Activated CD4-positive, alpha-beta T cell treated with anti-CD3 and anti-CD28 coated beads for 36 hours (primary cell): ENCODE measurements around the gene BABAM2. TPM values are rescaled to one million over a fixed set of nuclear protein-coding genes. Genes with fewer than 3 reads are reported as not detected.
"Not testable (repeated sequence)": the region's sequence is repeated elsewhere in the genome, so short reads cannot be mapped to it uniquely, and the experiment has no call there.

Experiments used
- ATAC-seq: fragments of 200-7000 bp; cut with Tn5 transposase; one replicate; pipeline ENCODE4 v1.10.0; 2021; ENCODE audit warnings: mild to moderate bottlenecking, moderate library complexity
- CTCF ChIA-PET: fragments of 350-600 bp; sonication (Branson Sonifier 250); formaldehyde crosslinking; loops from one replicate; lab custom pipeline; 2021; ENCODE audit warnings: antibody characterized with exemption; lab: Charles Lee
- POLR2A ChIA-PET: fragments of 350-600 bp; sonication (Branson Sonifier 250); formaldehyde crosslinking; loops from one replicate; lab custom pipeline; 2021; ENCODE audit warnings: antibody characterized with exemption, inconsistent platforms; lab: Charles Lee
- DNase-seq: peaks from one replicate; pipeline ENCODE4 v3.0.0-alpha.2; 2020
- H3K27ac Mint-ChIP-seq: one replicate; pipeline ENCODE4 v1.8.0; 2021; ENCODE audit warnings: mixed read lengths
- H3K27me3 Mint-ChIP-seq: one replicate; pipeline ENCODE4 v1.8.0; 2021; ENCODE audit warnings: mixed read lengths
- H3K36me3 Mint-ChIP-seq: one replicate; pipeline ENCODE4 v1.8.0; 2021; ENCODE audit warnings: low read depth, mixed read lengths
- H3K4me1 Mint-ChIP-seq: one replicate; pipeline ENCODE4 v1.8.0; 2021; ENCODE audit warnings: mixed read lengths
- H3K4me3 Mint-ChIP-seq: one replicate; pipeline ENCODE4 v1.8.0; 2021; ENCODE audit warnings: mild to moderate bottlenecking, moderate library complexity, mixed read lengths
- H3K9me3 Mint-ChIP-seq: one replicate; pipeline ENCODE4 v1.8.0; 2021; ENCODE audit warnings: low read depth, mixed read lengths
- intact Hi-C, 2 experiments: fragments of 100-400 bp; cut with DNase I in 1 of 2; cut with micrococcal nuclease in 1 of 2; formaldehyde crosslinking; loops; one replicate each; pipeline versions ENCODE4 v1.14.2 to v1.15.1; 2022 to 2024; cut with DNase I, micrococcal nuclease
- total RNA-seq, 2 experiments: library from RNA; stranded (reverse); gene quantifications; one replicate each; pipeline ENCODE4 v1.2.3, GENCODE V29; 2021

BABAM2 gene
- total RNA-seq, 2 experiments from 2014 or later = 58.4 to 81.1 TPM

- CTCF ChIA-PET = interaction anchor here (0.7 to 1.9 kb wide), 3 partner anchors 9 to 86 kb away, joined by 3 to 9 read pairs (median 4); no protein-coding TSS in a partner anchor
- ATAC-seq = peak; percentile 90
- Mint-ChIP-seq H3K27ac (peak overlapping the region; percentile 79), H3K4me1 (peaks cover 46% of the 10 kb centered on the region), H3K36me3 (peaks cover 15% of the 10 kb centered on the region), H3K9me3 (no peaks in the 10 kb centered on the region), H3K27me3 (no peaks in the 10 kb centered on the region), H3K4me3 (no peak overlapping the region)
- intact Hi-C loops = loop anchor here in 1 of 2 experiments (1.0 to 2.0 kb wide), 2 partner anchors 17 to 88 kb away; partner anchors contain the start of genes BABAM2 and RBKS
- POLR2A ChIA-PET = interaction anchor here (1.0 to 1.1 kb wide), 2 partner anchors 12 to 76 kb away, joined by 3 to 4 read pairs; no protein-coding TSS in a partner anchor
- peak; percentile 67 for DNase-seq
These were observed 87.3 kb downstream of the BABAM2 start for GRCh38 chr2:27977731-27978312.

GRCh38 chr2:27978761-27979160 lies 88.2 kb downstream of the BABAM2 start:
- H3K27me3 Mint-ChIP-seq, H3K4me3 Mint-ChIP-seq, ATAC-seq, DNase-seq, H3K9me3 Mint-ChIP-seq: not testable (repeated sequence)
- Mint-ChIP-seq H3K4me1 (peaks cover 39% of the 10 kb centered on the region), H3K27ac (peak overlapping the region; percentile 79), H3K36me3 (peaks cover 11% of the 10 kb centered on the region)
- POLR2A ChIA-PET = interaction anchor here (1.0 kb wide), 1 partner anchor 76 kb away, joined by 3 read pairs; no protein-coding TSS in a partner anchor
- intact Hi-C loops = loop anchor here in 1 of 2 experiments (1.0 kb wide), 1 partner anchor 88 kb away; the partner anchor contains the start of genes BABAM2 and RBKS
- CTCF ChIA-PET = interaction anchor here (1.4 to 1.9 kb wide), 2 partner anchors 8 to 11 kb away, joined by 3 to 9 read pairs; no protein-coding TSS in a partner anchor

- no peak overlapping the region for H3K27ac Mint-ChIP-seq
- peaks cover 4% of the 10 kb centered on the region for H3K9me3 Mint-ChIP-seq
- ATAC-seq (no peak), DNase-seq (no peak)
- intact Hi-C loops = no loop called here
- H3K27me3 Mint-ChIP-seq = no peaks in the 10 kb centered on the region
- H3K4me3 Mint-ChIP-seq = no peak overlapping the region
- H3K4me1 Mint-ChIP-seq = peaks cover 37% of the 10 kb centered on the region
- CTCF ChIA-PET = no interaction called here
- POLR2A ChIA-PET = no interaction called here
- H3K36me3 Mint-ChIP-seq = peaks cover 11% of the 10 kb centered on the region
These were observed 89.7 kb downstream of the BABAM2 start for GRCh38 chr2:27980242-27980641.

GRCh38 chr2:27984153-27984552 lies 93.6 kb downstream of the BABAM2 start:
- Mint-ChIP-seq H3K9me3 (peaks cover 4% of the 10 kb centered on the region), H3K27ac (no peak overlapping the region), H3K4me1 (peaks cover 34% of the 10 kb centered on the region), H3K27me3 (no peaks in the 10 kb centered on the region), H3K4me3 (no peak overlapping the region), H3K36me3 (peaks cover 7% of the 10 kb centered on the region)
- no peak for ATAC-seq
- intact Hi-C loops = no loop called here
- ChIA-PET CTCF (no interaction called here), POLR2A (no interaction called here)
- DNase-seq = no peak

GRCh38 chr2:27988306-27988705 lies 97.8 kb downstream of the BABAM2 start:
- Mint-ChIP-seq H3K4me3 (no peak overlapping the region), H3K27me3 (no peaks in the 10 kb centered on the region), H3K4me1 (peaks cover 26% of the 10 kb centered on the region), H3K36me3 (peaks cover 22% of the 10 kb centered on the region), H3K27ac (peak overlapping the region; percentile 49), H3K9me3 (peaks cover 5% of the 10 kb centered on the region)
- no peak for ATAC-seq
- DNase-seq = no peak
- POLR2A ChIA-PET = no interaction called here
- intact Hi-C loops = no loop called here
- CTCF ChIA-PET = no interaction called here

GRCh38 chr2:27988718-27989117 lies 98.2 kb downstream of the BABAM2 start:
- Mint-ChIP-seq H3K27me3 (no peaks in the 10 kb centered on the region), H3K4me3 (no peak overlapping the region), H3K27ac (peak overlapping the region; percentile 43), H3K4me1 (peaks cover 26% of the 10 kb centered on the region), H3K36me3 (peaks cover 23% of the 10 kb centered on the region), H3K9me3 (peaks cover 5% of the 10 kb centered on the region)
- intact Hi-C loops = no loop called here
- ATAC-seq (peak; percentile 26), DNase-seq (no peak)
- ChIA-PET CTCF (interaction anchor here (0.8 kb wide), 1 partner anchor 304 kb away, joined by 3 read pairs; no protein-coding TSS in a partner anchor), POLR2A (no interaction called here)

- no peak for ATAC-seq
- Mint-ChIP-seq H3K4me3 (no peak overlapping the region), H3K27ac (peak overlapping the region; percentile 22), H3K36me3 (peaks cover 26% of the 10 kb centered on the region), H3K9me3 (peaks cover 5% of the 10 kb centered on the region), H3K4me1 (peaks cover 26% of the 10 kb centered on the region), H3K27me3 (no peaks in the 10 kb centered on the region)
- intact Hi-C loops = no loop called here
- DNase-seq = no peak
- ChIA-PET CTCF (interaction anchor here (0.8 to 1.1 kb wide), 2 partner anchors 84 to 304 kb away, joined by 3 read pairs; no protein-coding TSS in a partner anchor), POLR2A (no interaction called here)
These were observed 98.6 kb downstream of the BABAM2 start for GRCh38 chr2:27989149-27989548.

- ChIA-PET CTCF (interaction anchor here (1.1 kb wide), 2 partner anchors 11 to 83 kb away, joined by 3 read pairs; no protein-coding TSS in a partner anchor), POLR2A (no interaction called here)
- no peak overlapping the region for H3K4me3 Mint-ChIP-seq
- no peak overlapping the region for H3K27ac Mint-ChIP-seq
- H3K27me3 Mint-ChIP-seq = no peaks in the 10 kb centered on the region
- peaks cover 5% of the 10 kb centered on the region for H3K9me3 Mint-ChIP-seq
- peaks cover 26% of the 10 kb centered on the region for H3K4me1 Mint-ChIP-seq
- ATAC-seq = no peak
- H3K36me3 Mint-ChIP-seq = peaks cover 33% of the 10 kb centered on the region
- DNase-seq = no peak
- intact Hi-C loops = no loop called here
These were observed 99.6 kb downstream of the BABAM2 start for GRCh38 chr2:27990030-27990590.

- POLR2A ChIA-PET = no interaction called here
- CTCF ChIA-PET = interaction anchor here (1.1 kb wide), 1 partner anchor 238 kb away, joined by 3 read pairs; no protein-coding TSS in a partner anchor
- intact Hi-C loops = no loop called here
These were observed 100.6 kb downstream of the BABAM2 start for GRCh38 chr2:27991146-27991545.

GRCh38 chr2:27992787-27993401 lies 102.4 kb downstream of the BABAM2 start:
- POLR2A ChIA-PET = no interaction called here
- CTCF ChIA-PET = interaction anchor here (0.6 kb wide), 1 partner anchor 557 kb away, joined by 3 read pairs; no protein-coding TSS in a partner anchor
- Mint-ChIP-seq H3K4me3 (no peak overlapping the region), H3K27me3 (no peaks in the 10 kb centered on the region), H3K27ac (no peak overlapping the region), H3K36me3 (peaks cover 45% of the 10 kb centered on the region), H3K9me3 (peaks cover 5% of the 10 kb centered on the region), H3K4me1 (peaks cover 17% of the 10 kb centered on the region)
- intact Hi-C loops = no loop called here
- ATAC-seq = no peak
- no peak for DNase-seq

More at GRCh38 chr2:27991146-27991545, 100.6 kb downstream of the BABAM2 start:
- Mint-ChIP-seq H3K4me3 (no peak overlapping the region), H3K27me3 (no peaks in the 10 kb centered on the region), H3K27ac (no peak overlapping the region), H3K9me3 (peaks cover 5% of the 10 kb centered on the region), H3K36me3 (peaks cover 44% of the 10 kb centered on the region), H3K4me1 (peaks cover 26% of the 10 kb centered on the region)
- no peak for DNase-seq
- no peak for ATAC-seq

GRCh38 chr2:27993402-27993787 lies 102.9 kb downstream of the BABAM2 start:
- intact Hi-C loops = no loop called here
- POLR2A ChIA-PET = no interaction called here
- ATAC-seq (no peak), DNase-seq (no peak)
- CTCF ChIA-PET = interaction anchor here (0.6 kb wide), 1 partner anchor 557 kb away, joined by 3 read pairs; no protein-coding TSS in a partner anchor
- Mint-ChIP-seq H3K36me3 (peaks cover 45% of the 10 kb centered on the region), H3K27ac (no peak overlapping the region), H3K27me3 (no peaks in the 10 kb centered on the region), H3K9me3 (peaks cover 5% of the 10 kb centered on the region), H3K4me1 (peaks cover 12% of the 10 kb centered on the region), H3K4me3 (no peak overlapping the region)
